Fibroblast of lung (primary cell): Measurements from ENCODE around the gene AKAP7. TPM values are rescaled to one million over a fixed set of nuclear protein-coding genes. Genes with fewer than 3 reads are reported as not detected.

Experiments used
- DNase-seq, 2 donors: peaks; one replicate each; pipeline versions ENCODE4 v3.0.0 to v3.0.0-alpha.2; 2010; ENCODE audit warnings: low read depth in 2 of 2
- H2AFZ ChIP-seq: 2 replicates; pipeline ENCODE4 v1.5.1; 2012; ENCODE audit warnings: low read length, control low read depth, inconsistent platforms
- H3K27ac ChIP-seq: 2 replicates; pipeline ENCODE4 v1.5.1; 2011; ENCODE audit warnings: low read length, control low read depth; ENCODE audit not compliant: insufficient read depth
- H3K27me3 ChIP-seq: 2 replicates; pipeline ENCODE4 v1.5.1; 2011; ENCODE audit warnings: mild to moderate bottlenecking, low read length; ENCODE audit not compliant: control insufficient read depth, insufficient read depth
- H3K36me3 ChIP-seq: 2 replicates; pipeline ENCODE4 v1.5.1; 2011; ENCODE audit warnings: low read length; ENCODE audit not compliant: control insufficient read depth, insufficient read depth
- H3K4me1 ChIP-seq: 2 replicates; pipeline ENCODE4 v1.5.1; 2011; ENCODE audit warnings: low read length; ENCODE audit not compliant: control insufficient read depth, insufficient read depth; ENCODE audit errors: extremely low read depth
- H3K4me2 ChIP-seq: 2 replicates; pipeline ENCODE4 v1.5.1; 2011; ENCODE audit warnings: low read length, control low read depth; ENCODE audit not compliant: insufficient read depth; ENCODE audit errors: extremely low read depth
- H3K4me3 ChIP-seq, 4 experiments: fragments of 200-600 bp in 1 of 4; sonication (generic) in 1 of 4; replicated peaks in 1 of 4; 2 replicates each; pipeline ENCODE4 v1.5.1; 2011 to 2016; ENCODE audit warnings: low read length in 4 of 4, low read depth in 3 of 4, mild to moderate bottlenecking in 3 of 4, control low read depth in 2 of 4, inconsistent platforms in 1 of 4, mixed read lengths in 1 of 4; ENCODE audit not compliant: insufficient read depth in 1 of 4; ENCODE audit errors: control extremely low read depth in 1 of 4
- H3K79me2 ChIP-seq: 2 replicates; pipeline ENCODE4 v1.5.1; 2012; ENCODE audit warnings: mild to moderate bottlenecking, low read length, inconsistent platforms; ENCODE audit not compliant: control insufficient read depth, insufficient read depth
- H3K9ac ChIP-seq: 2 replicates; pipeline ENCODE4 v1.5.1; 2011; ENCODE audit warnings: mild to moderate bottlenecking, low read length, control low read depth; ENCODE audit not compliant: insufficient read depth
- H3K9me3 ChIP-seq: 2 replicates; pipeline ENCODE4 v1.5.1; 2012; ENCODE audit warnings: low read depth, low read length; ENCODE audit not compliant: control insufficient read depth, insufficient read depth
- H4K20me1 ChIP-seq: 2 replicates; pipeline ENCODE4 v1.5.1; 2011; ENCODE audit warnings: low read length; ENCODE audit not compliant: control insufficient read depth, insufficient read depth; ENCODE audit errors: extremely low read depth
- CTCF ChIP-seq, 2 donors: IDR thresholded peaks in 1 of 2; conservative IDR thresholded peaks in 1 of 2; 1 replicate in 1 of 2; 2 replicates in 1 of 2; pipeline ENCODE4 v1.5.1; 2011 to 2012; ENCODE audit warnings: low read length in 2 of 2, control low read depth in 1 of 2, inconsistent platforms in 1 of 2, low read depth in 1 of 2, mild to moderate bottlenecking in 1 of 2
- EZH2 ChIP-seq: IDR thresholded peaks from 2 replicates; pipeline ENCODE4 v1.5.1; 2012; ENCODE audit warnings: low read length, control low read depth, mild to moderate bottlenecking; ENCODE audit errors: missing control alignments
- polyA plus RNA-seq, 2 donors: library from polyadenylated mRNA; depleted of rRNA in 1 of 2; stranded (reverse) in 1 of 2; unstranded in 1 of 2; fragments of >200 nt; gene quantifications; 2 replicates each; pipeline ENCODE4 v1.2.1, GENCODE V29; 2011 to 2012; ENCODE audit warnings: missing spikeins in 1 of 2
- total RNA-seq: library from RNA; depleted of rRNA; stranded (reverse); fragments of >200 nt; gene quantifications from 2 replicates; pipeline ENCODE4 v1.2.1, GENCODE V29; 2014

The AKAP7 gene
- total and polyA plus RNA-seq, 2 donors (not counting 1 experiment from before 2014, with no cell fraction given), result 3.1 to 5.8 TPM

GRCh38 chr6:131096786-131097185, 38.5 kb upstream of the AKAP7 start:
- no peaks in the 10 kb centered on the region for H3K79me2 ChIP-seq
- DNase-seq, result peak in 1 of 2 donors; percentile 60
- TF ChIP-seq CTCF (conservative IDR thresholded peaks at IDR 0.05 in 1 of 2, IDR thresholded peaks at IDR 0.05 in 1 of 2; ENCODE audit: low read depth in 1 of 2, low read length in 2 of 2) (no peak), EZH2 (no peak)

GRCh38 chr6:131101911-131102680, 33.2 kb upstream of the AKAP7 start:
- Histone ChIP-seq H4K20me1 (no peaks in the 10 kb centered on the region), H3K4me3 (no peak overlapping the region), H3K4me2 (no peak overlapping the region), H3K4me1 (no peaks in the 10 kb centered on the region), H3K9ac (no peak overlapping the region), H3K27ac (no peak overlapping the region), H3K36me3 (no peaks in the 10 kb centered on the region), H3K79me2 (no peaks in the 10 kb centered on the region), H3K9me3 (no peaks in the 10 kb centered on the region), H2AFZ (no peak overlapping the region), H3K27me3 (no peaks in the 10 kb centered on the region)
- no peak for TF ChIP-seq CTCF (conservative IDR thresholded peaks at IDR 0.05 in 1 of 2, IDR thresholded peaks at IDR 0.05 in 1 of 2; ENCODE audit: low read depth in 1 of 2, low read length in 2 of 2)
- no peak for TF ChIP-seq EZH2
- peak in 1 of 2 donors; percentile 80 for DNase-seq

More at GRCh38 chr6:131096786-131097185, 38.5 kb upstream of the AKAP7 start:
- Histone ChIP-seq H3K27ac (no peak overlapping the region), H3K9me3 (no peaks in the 10 kb centered on the region), H3K4me1 (no peaks in the 10 kb centered on the region), H3K4me2 (no peak overlapping the region), H3K36me3 (no peaks in the 10 kb centered on the region), H3K4me3 (no peak overlapping the region), H2AFZ (no peak overlapping the region), H3K27me3 (no peaks in the 10 kb centered on the region), H4K20me1 (no peaks in the 10 kb centered on the region), H3K9ac (no peak overlapping the region)

GRCh38 chr6:131103296-131103695, 32.0 kb upstream of the AKAP7 start:
- H3K4me2 ChIP-seq, result no peak overlapping the region
- H3K4me1 ChIP-seq, result no peaks in the 10 kb centered on the region
- no peaks in the 10 kb centered on the region for H4K20me1 ChIP-seq
- no peaks in the 10 kb centered on the region for H3K27me3 ChIP-seq
- H3K36me3 ChIP-seq, result no peaks in the 10 kb centered on the region
- no peaks in the 10 kb centered on the region for H3K79me2 ChIP-seq
- H3K27ac ChIP-seq, result no peak overlapping the region
- peak in 1 of 2 donors; percentile 57 for DNase-seq
- no peak for TF ChIP-seq CTCF (conservative IDR thresholded peaks at IDR 0.05 in 1 of 2, IDR thresholded peaks at IDR 0.05 in 1 of 2; ENCODE audit: low read depth in 1 of 2, low read length in 2 of 2)
- no peak for TF ChIP-seq EZH2
- no peak overlapping the region for H2AFZ ChIP-seq
- H3K9me3 ChIP-seq, result no peaks in the 10 kb centered on the region
- H3K9ac ChIP-seq, result no peak overlapping the region
- no peak overlapping the region for H3K4me3 ChIP-seq
